Activated CD4-positive, alpha-beta T cell treated with anti-CD3 and anti-CD28 coated beads for 36 hours (primary cell): ENCODE data around the gene FGF8. TPM values are rescaled to one million over a fixed set of nuclear protein-coding genes. Genes with fewer than 3 reads are reported as not detected.
"Not testable (repeated sequence)": the region's sequence is repeated elsewhere in the genome, so short reads cannot be mapped to it uniquely, and the experiment has no call there.

Source experiments
- ATAC-seq: fragments of 200-7000 bp; cut with Tn5 transposase; one replicate; pipeline ENCODE4 v1.10.0; 2021; ENCODE audit warnings: mild to moderate bottlenecking, moderate library complexity
- CTCF ChIA-PET: fragments of 350-600 bp; sonication (Branson Sonifier 250); formaldehyde crosslinking; loops from one replicate; lab custom pipeline; 2021; ENCODE audit warnings: antibody characterized with exemption; lab: Charles Lee
- POLR2A ChIA-PET: fragments of 350-600 bp; sonication (Branson Sonifier 250); formaldehyde crosslinking; loops from one replicate; lab custom pipeline; 2021; ENCODE audit warnings: antibody characterized with exemption, inconsistent platforms; lab: Charles Lee
- DNase-seq: peaks from one replicate; pipeline ENCODE4 v3.0.0-alpha.2; 2020
- H3K27ac Mint-ChIP-seq: one replicate; pipeline ENCODE4 v1.8.0; 2021; ENCODE audit warnings: mixed read lengths
- H3K27me3 Mint-ChIP-seq: one replicate; pipeline ENCODE4 v1.8.0; 2021; ENCODE audit warnings: mixed read lengths
- H3K36me3 Mint-ChIP-seq: one replicate; pipeline ENCODE4 v1.8.0; 2021; ENCODE audit warnings: low read depth, mixed read lengths
- H3K4me1 Mint-ChIP-seq: one replicate; pipeline ENCODE4 v1.8.0; 2021; ENCODE audit warnings: mixed read lengths
- H3K4me3 Mint-ChIP-seq: one replicate; pipeline ENCODE4 v1.8.0; 2021; ENCODE audit warnings: mild to moderate bottlenecking, moderate library complexity, mixed read lengths
- H3K9me3 Mint-ChIP-seq: one replicate; pipeline ENCODE4 v1.8.0; 2021; ENCODE audit warnings: low read depth, mixed read lengths
- intact Hi-C, 2 experiments: fragments of 100-400 bp; cut with DNase I in 1 of 2; cut with micrococcal nuclease in 1 of 2; formaldehyde crosslinking; loops; one replicate each; pipeline versions ENCODE4 v1.14.2 to v1.15.1; 2022 to 2024; cut with DNase I, micrococcal nuclease
- total RNA-seq, 2 experiments: library from RNA; stranded (reverse); gene quantifications; one replicate each; pipeline ENCODE4 v1.2.3, GENCODE V29; 2021

Gene FGF8
- total RNA-seq, 2 experiments from 2014 or later = 0.32 TPM; not detected in 1

- peaks cover 56% of the 10 kb centered on the region for H3K36me3 Mint-ChIP-seq
- ChIA-PET CTCF (interaction anchor here (1.0 to 2.2 kb wide), 4 partner anchors 9 to 28 kb away, joined by 3 to 6 read pairs (median 6); no protein-coding TSS in a partner anchor), POLR2A (interaction anchor here (0.6 to 1.3 kb wide), 3 partner anchors 8 to 112 kb away, joined by 3 to 8 read pairs (median 3); no protein-coding TSS in a partner anchor)
- H3K27me3 Mint-ChIP-seq = no peaks in the 10 kb centered on the region
- DNase-seq (no peak), ATAC-seq (no peak)
- intact Hi-C loops = loop anchor here in 1 of 2 experiments (10.0 kb wide), 1 partner anchor 1278 kb away; the partner anchor contains the start of gene HIF1AN
- peak overlapping the region; percentile 8 for H3K27ac Mint-ChIP-seq
- no peaks in the 10 kb centered on the region for H3K9me3 Mint-ChIP-seq
- H3K4me1 Mint-ChIP-seq = peaks cover 52% of the 10 kb centered on the region
- no peak overlapping the region for H3K4me3 Mint-ChIP-seq
Observed at GRCh38 chr10:101812606-101813005, 36.7 kb upstream of the FGF8 start.

GRCh38 chr10:101807158-101807557 is 31.2 kb upstream of the FGF8 start:
- no peak overlapping the region for H3K4me3 Mint-ChIP-seq
- H3K36me3 Mint-ChIP-seq = peaks cover 50% of the 10 kb centered on the region
- H3K4me1 Mint-ChIP-seq = peaks cover 36% of the 10 kb centered on the region
- no peaks in the 10 kb centered on the region for H3K27me3 Mint-ChIP-seq
- no peak overlapping the region for H3K27ac Mint-ChIP-seq
- DNase-seq (no peak), ATAC-seq (no peak)
- ChIA-PET POLR2A (no interaction called here), CTCF (interaction anchor here (1.3 kb wide), 1 partner anchor 33 kb away, joined by 3 read pairs; no protein-coding TSS in a partner anchor)
- intact Hi-C loops = no loop called here
- H3K9me3 Mint-ChIP-seq = no peaks in the 10 kb centered on the region

- Mint-ChIP-seq H3K27me3 (no peaks in the 10 kb centered on the region), H3K27ac (no peak overlapping the region), H3K4me3 (no peak overlapping the region), H3K9me3 (no peaks in the 10 kb centered on the region), H3K4me1 (peaks cover 25% of the 10 kb centered on the region), H3K36me3 (peaks cover 54% of the 10 kb centered on the region)
- ATAC-seq (no peak), DNase-seq (no peak)
- ChIA-PET POLR2A (no interaction called here), CTCF (interaction anchor here (1.6 kb wide), 1 partner anchor 201 kb away, joined by 4 read pairs; no protein-coding TSS in a partner anchor)
- intact Hi-C loops = no loop called here
Observed at GRCh38 chr10:101803511-101803910, 27.6 kb upstream of the FGF8 start.

- Mint-ChIP-seq H3K4me1 (peaks cover 12% of the 10 kb centered on the region), H3K27ac (peak overlapping the region; percentile 13), H3K27me3 (no peaks in the 10 kb centered on the region), H3K36me3 (peaks cover 67% of the 10 kb centered on the region), H3K9me3 (no peaks in the 10 kb centered on the region), H3K4me3 (no peak overlapping the region)
- intact Hi-C loops = no loop called here
- ATAC-seq = no peak
- DNase-seq = no peak
- CTCF ChIA-PET = interaction anchor here (0.6 to 4.7 kb wide), 6 partner anchors 11 to 515 kb away, joined by 3 to 35 read pairs (median 4); partner anchors contain the start of gene NPM3
- POLR2A ChIA-PET = interaction anchor here (0.6 to 0.7 kb wide), 2 partner anchors 15 to 515 kb away, joined by 3 read pairs; no protein-coding TSS in a partner anchor
Observed at GRCh38 chr10:101797403-101798059, 21.6 kb upstream of the FGF8 start.

- Mint-ChIP-seq H3K9me3 (no peaks in the 10 kb centered on the region), H3K27me3 (no peaks in the 10 kb centered on the region), H3K27ac (no peak overlapping the region), H3K36me3 (peaks cover 59% of the 10 kb centered on the region), H3K4me3 (no peak overlapping the region), H3K4me1 (peaks cover 2% of the 10 kb centered on the region)
- ATAC-seq (no peak), DNase-seq (no peak)
- ChIA-PET CTCF (interaction anchor here (3.5 to 4.7 kb wide), 2 partner anchors 9 to 12 kb away, joined by 18 to 35 read pairs; partner anchors contain the start of gene NPM3), POLR2A (no interaction called here)
- intact Hi-C loops = no loop called here
Observed at GRCh38 chr10:101793526-101793925, 17.6 kb upstream of the FGF8 start.

- CTCF ChIA-PET = interaction anchor here (1.7 kb wide), 1 partner anchor 9 kb away, joined by 3 read pairs; no protein-coding TSS in a partner anchor
- no peaks in the 10 kb centered on the region for H3K27me3 Mint-ChIP-seq
- H3K4me3 Mint-ChIP-seq = no peak overlapping the region
- no peak for ATAC-seq
- H3K9me3 Mint-ChIP-seq = no peaks in the 10 kb centered on the region
- H3K27ac Mint-ChIP-seq = no peak overlapping the region
- peaks cover 58% of the 10 kb centered on the region for H3K36me3 Mint-ChIP-seq
- H3K4me1 Mint-ChIP-seq = peaks cover 8% of the 10 kb centered on the region
- POLR2A ChIA-PET = no interaction called here
- DNase-seq = no peak
- intact Hi-C loops = loop anchor here in 1 of 2 experiments (10.0 kb wide), 1 partner anchor 1255 kb away; the partner anchor contains the start of gene HIF1AN
Observed at GRCh38 chr10:101789686-101790085, 13.8 kb upstream of the FGF8 start.

GRCh38 chr10:101789231-101789630 is 13.3 kb upstream of the FGF8 start:
- CTCF ChIA-PET = interaction anchor here (1.7 kb wide), 1 partner anchor 8 kb away, joined by 3 read pairs; no protein-coding TSS in a partner anchor
- DNase-seq, POLR2A ChIA-PET, H3K4me3 Mint-ChIP-seq, H3K27me3 Mint-ChIP-seq, ATAC-seq, H3K27ac Mint-ChIP-seq, H3K9me3 Mint-ChIP-seq: not testable (repeated sequence)
- intact Hi-C loops = loop anchor here in 1 of 2 experiments (10.0 kb wide), 1 partner anchor 1254 kb away; the partner anchor contains the start of gene HIF1AN
- Mint-ChIP-seq H3K4me1 (peaks cover 13% of the 10 kb centered on the region), H3K36me3 (peaks cover 56% of the 10 kb centered on the region)

GRCh38 chr10:101785801-101786200 is 9.9 kb upstream of the FGF8 start:
- ChIA-PET CTCF (interaction anchor here (0.7 to 3.9 kb wide), 4 partner anchors 9 to 183 kb away, joined by 3 to 21 read pairs (median 16); partner anchors contain the start of gene OGA), POLR2A (interaction anchor here (0.7 to 1.3 kb wide), 2 partner anchors 30 to 32 kb away, joined by 3 to 12 read pairs; partner anchors contain the start of gene OGA)
- DNase-seq (no peak), ATAC-seq (no peak)
- intact Hi-C loops = loop anchor here in 1 of 2 experiments (10.0 kb wide), 1 partner anchor 1251 kb away; the partner anchor contains the start of gene HIF1AN
- no peaks in the 10 kb centered on the region for H3K27me3 Mint-ChIP-seq
- H3K27ac Mint-ChIP-seq = no peak overlapping the region
- H3K36me3 Mint-ChIP-seq = peaks cover 51% of the 10 kb centered on the region
- no peaks in the 10 kb centered on the region for H3K9me3 Mint-ChIP-seq
- no peak overlapping the region for H3K4me3 Mint-ChIP-seq
- peaks cover 34% of the 10 kb centered on the region for H3K4me1 Mint-ChIP-seq

- H3K4me3 Mint-ChIP-seq = peak overlapping the region; percentile 94
Observed at GRCh38 chr10:101784558-101784957, 8.6 kb upstream of the FGF8 start.

GRCh38 chr10:101783736-101784118 is 7.8 kb upstream of the FGF8 start:
- intact Hi-C loops = loop anchor here (1.0 to 10.0 kb wide), 12 partner anchors 35 to 1249 kb away; partner anchors contain the start of genes DPCD (in 2 of the 2), OGA (in 2 of the 2), POLL (in 2 of the 2) and HIF1AN (in 1 of the 2)
- ChIA-PET POLR2A (interaction anchor here (0.6 to 1.3 kb wide), 4 partner anchors 11 to 602 kb away, joined by 3 to 4 read pairs (median 4); partner anchors contain the start of gene OGA), CTCF (interaction anchor here (0.6 to 5.0 kb wide), 18 partner anchors 11 to 569 kb away, joined by 3 to 28 read pairs (median 5); partner anchors contain the start of gene OGA)
- DNase-seq (no peak), ATAC-seq (no peak)
- Mint-ChIP-seq H3K27me3 (peaks cover 4% of the 10 kb centered on the region), H3K4me1 (peaks cover 51% of the 10 kb centered on the region), H3K9me3 (no peaks in the 10 kb centered on the region), H3K27ac (peak overlapping the region; percentile 97), H3K4me3 (peak overlapping the region; percentile 94), H3K36me3 (peaks cover 52% of the 10 kb centered on the region)

More at GRCh38 chr10:101784558-101784957, 8.6 kb upstream of the FGF8 start:
- ATAC-seq = no peak
- H3K27me3 Mint-ChIP-seq = no peaks in the 10 kb centered on the region
- H3K9me3 Mint-ChIP-seq = no peaks in the 10 kb centered on the region
- peaks cover 43% of the 10 kb centered on the region for H3K4me1 Mint-ChIP-seq
- POLR2A ChIA-PET = interaction anchor here (1.0 kb wide), 1 partner anchor 930 kb away, joined by 4 read pairs; the partner anchor contains the start of genes ARL3 and SFXN2
- CTCF ChIA-PET = interaction anchor here (0.9 to 5.0 kb wide), 10 partner anchors 10 to 570 kb away, joined by 3 to 28 read pairs (median 11); partner anchors contain the start of gene OGA
- peaks cover 51% of the 10 kb centered on the region for H3K36me3 Mint-ChIP-seq
- DNase-seq = no peak
- intact Hi-C loops = loop anchor here (5.0 to 10.0 kb wide), 4 partner anchors 48 to 1250 kb away; partner anchors contain the start of genes DPCD (in 1 of the 2), HIF1AN (in 1 of the 2) and POLL (in 1 of the 2)
- H3K27ac Mint-ChIP-seq = peak overlapping the region; percentile 97
